ENCODE measurements around the gene FRMPD2.
"Not testable (repeated sequence)": the region's sequence is repeated elsewhere in the genome, so short reads cannot be mapped to it uniquely, and the experiment has no call there.

Gene FRMPD2

GRCh38 chr10:48289501-48290238 is 15.2 kb upstream of the FRMPD2 start:
- DNase-seq (ENCODE audit: low read depth in 2 of 2) = no peak

GRCh38 chr10:48288661-48289060 is 14.2 kb upstream of the FRMPD2 start:
- DNase-seq (ENCODE audit: low read depth in 2 of 2) = no peak

GRCh38 chr10:48287417-48288391 is 13.2 kb upstream of the FRMPD2 start:
- DNase-seq (ENCODE audit: low read depth in 2 of 2) = no peak

- DNase-seq (ENCODE audit: low read depth in 2 of 2) = no peak
Observed at GRCh38 chr10:48286356-48286755, 11.9 kb upstream of the FRMPD2 start.

- no peak for DNase-seq (ENCODE audit: low read depth in 2 of 2)
Observed at GRCh38 chr10:48285710-48286109, 11.2 kb upstream of the FRMPD2 start.

GRCh38 chr10:48284811-48285210 is 10.3 kb upstream of the FRMPD2 start:
- DNase-seq (ENCODE audit: low read depth in 2 of 2) = no peak

GRCh38 chr10:48284002-48284546 is 9.6 kb upstream of the FRMPD2 start:
- DNase-seq (ENCODE audit: low read depth in 2 of 2) = no peak

- no peak for DNase-seq (ENCODE audit: low read depth in 2 of 2)
Observed at GRCh38 chr10:48282829-48283228, 8.3 kb upstream of the FRMPD2 start.

- not testable (repeated sequence) for DNase-seq (ENCODE audit: low read depth in 2 of 2)
Observed at GRCh38 chr10:48281697-48282096, 7.2 kb upstream of the FRMPD2 start.

- DNase-seq (ENCODE audit: low read depth in 2 of 2) = no peak
Observed at GRCh38 chr10:48279081-48279751, 4.7 kb upstream of the FRMPD2 start.

- no peak for DNase-seq (ENCODE audit: low read depth in 2 of 2)
Observed at GRCh38 chr10:48277093-48277492, 2.6 kb upstream of the FRMPD2 start.

GRCh38 chr10:48273741-48274140 is 755 bp downstream of the FRMPD2 start:
- no peak for DNase-seq (ENCODE audit: low read depth in 2 of 2)

- no peak for DNase-seq (ENCODE audit: low read depth in 2 of 2)
Observed at GRCh38 chr10:48272682-48273081, 1.8 kb downstream of the FRMPD2 start.

- no peak for DNase-seq (ENCODE audit: low read depth in 2 of 2)
Observed at GRCh38 chr10:48271047-48271730, 3.3 kb downstream of the FRMPD2 start.

GRCh38 chr10:48266528-48266927 is 8.0 kb downstream of the FRMPD2 start:
- DNase-seq (ENCODE audit: low read depth in 2 of 2) = no peak

- DNase-seq (ENCODE audit: low read depth in 2 of 2) = no peak
Observed at GRCh38 chr10:48258105-48258504, 16.4 kb downstream of the FRMPD2 start.

- no peak for DNase-seq (ENCODE audit: low read depth in 2 of 2)
Observed at GRCh38 chr10:48257407-48257961, 17.0 kb downstream of the FRMPD2 start.

- DNase-seq (ENCODE audit: low read depth in 2 of 2) = no peak
Observed at GRCh38 chr10:48255722-48256121, 18.8 kb downstream of the FRMPD2 start.

GRCh38 chr10:48254750-48255512 is 19.6 kb downstream of the FRMPD2 start:
- DNase-seq (ENCODE audit: low read depth in 2 of 2) = no peak

- no peak for DNase-seq (ENCODE audit: low read depth in 2 of 2)
Observed at GRCh38 chr10:48253970-48254657, 20.4 kb downstream of the FRMPD2 start.
